ENCODE results near the gene DIAPH2.
"Not testable (repeated sequence)": the region's sequence is repeated elsewhere in the genome, so short reads cannot be mapped to it uniquely, and the experiment has no call there.

The DIAPH2 gene

DNA sequence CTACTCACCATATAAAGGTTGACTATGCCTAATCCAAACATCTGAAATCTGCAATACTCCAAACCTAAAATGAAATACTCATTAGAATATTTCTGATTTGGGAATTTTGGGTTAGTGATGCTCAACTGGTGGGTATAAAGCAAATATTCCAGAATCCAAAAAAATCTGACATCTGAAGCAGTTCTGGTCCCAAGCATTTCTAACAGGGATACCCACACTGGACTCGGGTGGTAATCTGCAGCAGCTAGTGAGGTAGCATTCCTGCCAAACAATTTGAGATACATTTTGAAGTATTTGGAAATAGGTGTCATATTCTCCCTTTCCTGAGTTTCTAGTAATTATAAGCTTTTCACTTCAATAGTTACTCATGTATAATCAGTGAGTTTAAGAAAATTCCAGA lies 149.5 kb downstream of the DIAPH2 start:
- ATAC-seq, result no peak

DNA sequence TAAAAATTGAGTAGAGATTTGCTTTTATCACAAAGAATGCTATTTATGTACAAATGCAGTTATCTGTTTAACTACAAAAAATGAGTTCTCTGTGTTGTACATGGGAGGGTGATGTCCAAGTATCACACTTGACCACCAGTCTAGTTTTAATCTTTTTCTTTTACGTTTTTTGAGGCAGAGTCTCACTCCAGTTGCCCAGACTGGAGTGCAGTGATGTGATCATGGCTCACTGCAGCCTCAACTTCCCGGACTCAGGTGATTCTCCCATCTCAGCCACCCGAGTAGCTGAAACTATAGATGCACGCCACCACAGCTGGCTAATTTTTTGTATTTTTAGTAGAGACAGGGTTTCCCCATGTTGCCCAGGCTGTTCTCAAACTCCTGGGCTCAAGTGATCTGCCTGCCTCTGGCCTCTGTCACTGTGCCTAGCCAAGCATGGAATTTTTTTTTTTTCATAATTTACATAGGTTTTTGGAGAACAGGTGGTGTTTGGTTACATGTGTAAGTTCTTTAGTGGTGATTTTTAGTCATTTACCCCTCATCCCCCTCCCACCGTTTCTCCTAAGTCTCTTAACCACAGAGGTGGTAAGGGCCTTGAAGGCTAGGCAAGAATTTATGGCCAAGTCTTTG lies 151.1 kb downstream of the DIAPH2 start:
- ATAC-seq, result peak in 1 of 2 donors; percentile 17

DNA sequence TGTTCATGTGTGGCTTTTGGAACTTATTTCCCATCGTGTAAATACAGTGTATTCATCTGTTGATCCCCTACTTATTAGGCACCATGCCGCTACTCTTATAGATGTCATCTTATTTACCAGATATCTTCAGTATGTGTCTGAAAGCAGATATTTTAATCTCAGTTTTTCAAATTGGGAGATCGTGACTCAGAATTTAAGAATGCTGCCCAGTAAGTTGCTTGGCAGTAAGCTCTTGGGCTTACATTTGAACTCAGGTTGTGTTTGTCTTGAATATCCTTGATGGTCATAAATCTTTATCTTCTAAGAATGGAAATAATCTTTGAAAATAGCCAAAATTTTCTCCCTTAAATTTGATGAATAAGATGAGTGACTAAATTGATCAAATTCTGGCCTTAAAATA lies 153.2 kb downstream of the DIAPH2 start:
- ATAC-seq, result no peak

DNA sequence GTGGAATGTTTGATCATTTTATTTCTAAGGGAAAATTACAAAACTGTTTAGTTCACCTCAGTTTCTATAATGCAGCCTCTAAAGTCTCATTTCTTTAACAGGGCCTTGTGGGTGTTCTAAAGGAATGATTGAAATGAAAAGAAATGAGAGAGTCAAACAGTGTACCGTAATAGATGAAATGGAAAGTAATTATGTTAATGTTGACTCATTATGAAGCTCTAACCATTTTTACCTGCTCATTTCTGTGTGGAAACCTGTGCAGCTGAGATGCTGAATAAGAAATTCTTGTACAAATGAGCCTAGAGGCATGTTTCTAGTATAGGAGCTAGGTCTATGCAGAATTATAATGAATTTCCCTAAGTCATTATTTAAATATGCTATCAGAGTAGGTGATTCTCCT lies 153.9 kb downstream of the DIAPH2 start:
- no peak for ATAC-seq

DNA sequence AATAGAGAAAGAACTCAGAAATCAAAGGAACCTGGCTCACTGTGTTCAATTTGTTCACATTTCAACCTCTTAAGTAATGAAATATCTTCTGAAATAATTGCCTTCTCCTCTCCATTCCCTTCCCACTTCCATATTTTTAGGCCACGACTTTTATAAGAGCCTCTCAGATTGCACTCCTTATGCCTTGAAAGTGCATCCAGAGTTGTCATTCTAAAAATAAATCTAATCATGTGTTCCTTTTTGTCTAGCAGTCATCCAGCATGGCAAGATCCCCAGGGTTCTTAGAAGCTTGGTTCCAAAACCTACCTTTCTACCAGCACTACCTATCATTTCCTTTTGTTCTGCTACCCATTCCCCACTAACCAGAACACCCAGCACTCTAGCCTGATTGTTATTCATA lies 156.7 kb downstream of the DIAPH2 start:
- ATAC-seq, result no peak

DNA sequence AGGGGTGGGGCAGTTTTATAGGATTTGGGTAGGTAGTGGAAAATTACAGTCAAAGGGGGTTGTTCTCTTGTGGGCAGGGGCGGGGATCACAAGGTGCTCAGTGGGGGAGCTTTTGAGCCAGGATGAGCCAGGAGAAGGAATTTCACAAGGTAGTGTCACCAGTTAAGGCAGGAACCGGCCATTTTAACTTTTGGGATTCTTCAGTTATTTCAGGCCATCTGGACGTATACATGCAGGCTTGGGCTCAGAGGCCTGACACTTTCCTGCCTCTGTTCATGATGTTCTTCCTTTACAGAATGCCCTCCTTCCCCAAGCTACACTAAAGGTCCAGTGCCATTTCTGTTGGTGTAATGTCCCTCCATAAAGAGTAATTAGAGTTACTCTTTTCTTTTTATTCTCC lies 157.2 kb downstream of the DIAPH2 start:
- not testable (repeated sequence) for ATAC-seq

DNA sequence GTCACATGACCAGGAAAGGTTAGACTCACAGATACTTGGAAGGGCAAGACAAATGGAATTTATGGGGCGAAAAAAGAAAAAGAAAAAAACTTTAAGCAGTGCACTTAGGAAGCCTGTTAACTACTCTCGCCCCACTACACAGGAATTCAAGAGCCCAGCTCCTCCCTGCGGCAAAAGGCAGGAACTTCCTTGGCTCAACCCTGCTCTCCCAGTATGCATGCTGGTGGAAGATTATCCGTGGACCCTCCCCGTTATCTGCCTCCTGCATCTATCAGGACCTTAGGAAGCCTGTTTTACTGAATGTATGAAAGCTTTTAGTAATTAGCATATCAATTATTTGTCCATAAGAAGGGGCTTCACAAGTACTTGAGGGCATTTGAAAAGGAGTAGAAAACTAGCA lies 158.9 kb downstream of the DIAPH2 start:
- ATAC-seq, result no peak

DNA sequence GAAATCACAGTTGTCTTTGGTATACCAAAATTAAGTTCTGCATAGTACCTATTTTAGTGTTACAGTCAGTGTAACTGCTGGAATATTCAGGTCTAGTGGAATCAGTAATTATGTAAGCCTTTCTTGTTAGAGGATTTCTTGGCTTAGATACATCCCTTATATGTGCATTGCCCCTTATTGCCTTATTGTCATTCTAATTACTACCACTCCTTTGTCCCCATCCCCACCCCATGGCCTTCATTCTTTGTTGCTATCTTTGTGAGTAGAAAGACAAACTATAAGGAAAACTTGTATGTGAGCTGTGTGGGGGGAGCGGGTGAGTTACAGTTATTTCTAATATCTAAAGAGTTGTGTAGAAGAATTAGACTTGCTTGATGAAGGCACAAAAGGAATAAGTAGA lies 162.2 kb downstream of the DIAPH2 start:
- ATAC-seq, result no peak

DNA sequence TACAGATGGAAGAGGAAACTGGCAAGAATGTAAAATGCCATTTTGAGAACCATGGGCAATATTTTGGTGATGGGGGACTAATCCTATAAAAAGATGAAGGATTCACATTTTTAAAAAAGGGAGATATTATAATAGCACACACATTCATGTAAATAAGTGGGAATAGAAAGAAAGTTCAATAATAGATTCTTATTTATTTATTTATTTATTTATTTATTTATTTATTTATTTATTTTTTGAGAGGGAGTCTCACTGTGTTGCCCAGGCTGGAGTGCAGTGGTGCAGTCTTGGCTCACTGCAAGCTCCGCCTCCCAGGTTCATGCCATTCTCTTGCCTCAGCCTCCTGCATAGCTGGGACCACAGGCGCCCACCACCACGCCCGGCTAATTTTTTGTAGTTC lies 174.8 kb downstream of the DIAPH2 start:
- not testable (repeated sequence) for ATAC-seq

DNA sequence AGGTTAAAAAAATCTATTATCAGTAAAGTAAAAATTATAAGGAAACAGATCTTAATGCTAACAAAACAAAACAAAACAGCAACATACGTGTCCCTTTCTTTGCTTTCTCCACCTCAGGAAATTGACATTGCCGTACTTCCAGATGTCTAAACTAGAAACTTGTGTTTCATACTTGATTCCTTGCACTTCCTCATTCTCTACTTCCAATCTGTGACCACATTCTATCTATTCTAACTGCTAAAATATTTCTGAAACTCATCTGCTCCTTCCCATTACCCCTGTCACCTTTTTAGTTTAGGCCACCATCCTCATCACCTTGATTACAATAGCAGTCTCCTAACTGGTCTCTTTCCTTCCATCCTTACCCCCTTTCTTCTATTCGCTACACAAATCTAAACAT lies 176.6 kb downstream of the DIAPH2 start:
- no peak for ATAC-seq

DNA sequence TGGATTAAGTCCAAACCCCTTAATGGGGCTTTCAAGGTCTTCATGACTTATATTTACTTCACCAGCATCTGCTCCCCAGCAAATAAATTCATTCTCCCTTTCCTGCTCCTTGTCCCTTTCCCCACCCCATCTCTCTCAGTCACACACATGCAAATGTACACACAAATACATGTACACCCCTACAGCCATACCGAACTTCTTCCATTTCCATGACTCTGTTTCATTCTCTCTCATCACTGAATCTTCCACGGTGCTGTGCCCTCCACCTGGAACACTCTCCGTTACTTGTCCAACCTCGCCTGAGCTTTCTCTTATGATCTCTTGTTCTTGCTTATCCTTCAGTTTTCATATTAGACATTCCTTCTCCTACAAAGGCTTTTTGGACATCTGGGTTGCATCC lies 177.0 kb downstream of the DIAPH2 start:
- no peak for ATAC-seq

DNA sequence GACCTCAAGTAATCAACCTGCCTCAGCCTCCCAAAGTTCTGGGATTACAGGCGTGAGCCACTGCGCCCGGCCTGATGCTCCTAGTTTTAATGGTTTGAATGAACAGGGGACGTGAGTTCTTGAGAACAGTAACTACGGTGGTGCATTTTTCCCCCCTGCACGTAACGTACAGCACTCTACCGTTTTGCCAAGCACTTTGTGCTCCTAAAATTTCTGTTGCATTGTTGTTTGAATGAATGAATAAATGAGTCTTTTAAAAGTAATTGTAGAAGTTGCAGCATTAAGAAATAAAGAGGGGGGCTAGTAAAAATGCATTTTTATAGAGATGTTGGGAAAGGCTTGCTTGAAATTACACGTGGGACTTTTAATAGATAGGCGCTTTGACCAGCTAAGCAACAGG lies 199.0 kb downstream of the DIAPH2 start, which contains the start of gene RPA4:
Gene RPA4 (plus strand): TSS at position 301 of the 400 bp plus-strand sequence. CDS start 403 bp downstream, outside the sequence.
- ATAC-seq, result no peak

DNA sequence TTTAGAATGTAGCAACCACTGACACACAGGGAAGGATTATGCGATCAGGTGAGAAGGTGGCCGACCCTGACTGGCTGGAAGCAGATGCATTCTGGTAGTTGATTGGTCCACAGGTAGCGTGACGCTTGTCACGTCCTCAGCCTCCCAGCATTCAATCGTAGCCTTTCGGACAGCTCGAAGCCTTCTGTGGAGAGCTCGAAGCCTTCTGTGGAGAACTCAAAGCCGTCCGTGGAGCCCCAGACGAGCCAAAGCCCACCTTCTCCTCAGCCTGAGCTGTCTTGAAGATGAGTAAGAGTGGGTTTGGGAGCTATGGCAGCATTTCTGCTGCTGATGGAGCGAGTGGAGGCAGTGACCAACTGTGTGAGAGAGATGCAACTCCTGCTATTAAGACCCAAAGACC lies 199.4 kb downstream of the DIAPH2 start:
- no peak for ATAC-seq

DNA sequence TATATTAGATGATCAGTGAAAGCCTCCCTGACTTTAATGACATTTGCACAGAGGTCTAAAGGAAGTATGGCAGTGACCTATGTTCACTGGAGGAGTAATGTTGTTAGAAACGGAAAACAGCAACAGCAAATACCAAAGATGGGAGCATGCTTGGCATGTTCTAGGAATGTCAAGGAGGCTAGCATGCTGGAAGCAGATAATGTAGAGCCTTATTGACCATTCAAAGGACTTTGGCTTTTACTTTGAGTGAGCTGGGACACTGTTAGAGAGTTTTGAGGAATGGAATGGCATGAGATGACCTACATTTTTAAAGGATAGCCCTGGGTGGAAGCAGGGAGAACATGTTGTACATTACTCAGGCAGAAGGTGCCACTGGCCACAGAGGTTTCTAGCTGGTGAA lies 205.1 kb downstream of the DIAPH2 start:
- ATAC-seq, result no peak

DNA sequence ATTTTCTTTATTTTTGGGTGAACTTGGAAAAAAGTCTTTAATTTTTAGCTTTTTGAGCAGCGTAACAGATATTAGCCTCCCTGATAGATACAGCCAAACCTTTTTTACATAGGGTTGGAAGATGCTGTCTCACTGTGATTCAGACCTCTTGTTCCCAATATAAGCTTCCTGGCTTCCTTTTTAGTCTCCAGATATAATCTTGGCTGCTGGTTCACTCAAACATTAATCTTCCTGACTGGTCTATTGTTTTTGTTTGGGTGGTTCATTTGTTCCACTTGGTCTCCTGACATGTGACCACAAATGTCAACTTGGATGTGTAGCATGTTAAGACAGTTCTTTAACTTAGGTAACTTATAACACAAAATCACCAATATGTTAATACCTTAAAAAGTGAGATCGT lies 222.1 kb downstream of the DIAPH2 start:
- no peak for ATAC-seq

DNA sequence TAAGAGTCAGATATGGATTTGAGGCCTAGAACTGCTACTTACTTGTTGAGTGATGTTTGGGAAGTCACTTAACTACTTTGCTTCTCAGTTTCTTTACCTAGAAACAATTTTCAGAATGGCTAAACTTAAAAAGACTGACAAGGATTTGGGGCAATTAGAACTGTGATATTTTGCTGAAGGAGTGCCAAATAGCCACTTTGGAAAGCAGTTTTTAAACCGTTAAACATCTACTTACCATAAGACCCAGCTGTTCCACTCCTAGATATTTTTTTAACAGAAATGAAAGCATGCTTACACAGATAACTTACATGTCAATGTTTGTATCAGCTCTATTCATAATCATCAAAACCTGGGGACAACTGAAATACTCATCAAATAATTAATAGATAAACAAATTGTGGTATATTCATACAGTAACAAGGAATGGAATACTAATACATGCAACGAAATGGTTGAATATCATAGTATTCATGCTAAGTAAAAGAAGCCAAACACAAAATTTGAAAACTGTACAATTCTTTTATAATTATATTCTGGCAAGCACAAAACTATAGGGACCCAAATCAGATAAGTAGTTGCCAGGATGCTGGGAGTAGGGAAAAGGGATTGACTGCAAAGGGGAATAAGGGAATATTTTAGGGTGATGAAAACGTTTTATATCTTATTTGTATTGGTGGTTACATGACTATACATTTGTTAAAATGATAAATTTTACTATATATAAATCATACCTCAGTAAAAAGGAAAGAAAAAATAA lies 223.1 kb downstream of the DIAPH2 start:
- ATAC-seq, result no peak

DNA sequence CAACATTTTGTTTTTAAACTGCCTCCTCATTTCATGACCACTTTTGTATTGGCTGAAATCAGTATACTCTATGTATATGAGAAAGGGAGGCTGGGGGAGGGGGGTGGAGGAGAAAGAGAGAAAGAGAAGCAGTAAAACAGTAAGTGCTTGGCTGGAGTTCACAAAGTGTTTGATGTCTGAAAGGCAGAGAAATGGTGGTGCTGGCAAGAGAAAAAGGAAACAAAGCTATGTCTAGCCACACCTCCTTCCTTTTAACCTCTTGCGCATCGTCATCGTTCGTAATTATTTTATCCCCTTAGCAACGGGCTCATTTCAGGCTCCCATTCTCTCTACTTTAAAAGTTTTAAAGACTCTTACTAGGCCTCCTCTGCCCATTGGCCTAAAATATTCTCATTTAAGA lies 224.6 kb downstream of the DIAPH2 start:
- peak; percentile 24 to 25 for ATAC-seq

DNA sequence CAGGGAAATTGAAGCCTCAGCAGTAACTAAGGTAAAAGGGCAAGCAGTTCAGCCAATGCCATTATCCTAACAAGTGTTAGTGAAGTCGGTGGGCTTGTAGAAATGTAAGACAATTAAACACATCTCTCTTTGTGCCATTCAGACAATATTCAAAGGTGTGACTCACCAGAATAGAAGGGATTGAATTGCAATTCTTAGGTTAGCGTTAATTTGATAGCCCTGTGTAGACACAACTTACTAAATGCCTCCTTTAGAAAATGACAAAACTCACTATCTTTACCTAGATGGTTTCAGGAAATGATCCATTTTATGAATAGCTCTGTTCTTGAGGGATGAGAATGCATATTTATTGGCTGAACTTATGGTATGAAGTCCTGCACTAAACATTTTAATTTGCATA lies 234.2 kb downstream of the DIAPH2 start:
- no peak for ATAC-seq

DNA sequence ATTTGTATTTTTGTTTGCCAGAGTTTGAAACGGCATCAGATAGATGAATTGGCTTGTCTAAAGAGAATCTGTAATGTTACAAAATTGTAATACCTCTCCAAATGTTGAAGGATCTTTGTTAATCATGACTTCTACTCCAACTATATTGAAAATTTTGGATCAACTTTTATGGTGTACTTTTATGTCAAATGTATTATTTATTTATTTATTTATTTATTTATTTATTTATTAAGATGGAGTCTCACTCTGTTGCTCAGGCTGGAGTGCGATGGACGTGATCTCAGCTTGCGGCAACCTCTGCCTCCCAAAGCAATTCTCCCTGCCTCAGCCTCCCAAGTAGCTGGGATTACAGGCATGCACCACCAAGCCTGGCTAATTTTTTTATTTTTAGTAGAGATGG lies 235.0 kb downstream of the DIAPH2 start:
- no peak for ATAC-seq

DNA sequence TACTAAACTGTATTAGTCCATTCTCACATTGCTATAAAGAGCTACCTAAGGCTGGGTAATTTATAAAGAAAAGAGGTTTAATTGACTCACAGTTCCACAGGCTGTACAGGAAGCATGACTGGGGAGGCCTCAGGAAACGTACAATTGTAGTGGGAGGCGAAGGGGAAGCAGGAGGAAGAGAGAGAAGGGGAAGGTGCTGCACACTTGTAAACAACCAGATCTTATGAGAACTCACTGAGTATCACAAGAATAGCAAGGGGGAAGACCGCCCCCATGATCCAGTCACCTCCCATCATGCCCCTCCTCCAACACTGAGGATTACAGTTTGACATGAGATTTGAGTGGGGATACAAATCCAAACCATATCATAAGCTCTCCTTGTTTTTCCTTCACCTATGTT lies 239.9 kb downstream of the DIAPH2 start:
- no peak for ATAC-seq

DNA sequence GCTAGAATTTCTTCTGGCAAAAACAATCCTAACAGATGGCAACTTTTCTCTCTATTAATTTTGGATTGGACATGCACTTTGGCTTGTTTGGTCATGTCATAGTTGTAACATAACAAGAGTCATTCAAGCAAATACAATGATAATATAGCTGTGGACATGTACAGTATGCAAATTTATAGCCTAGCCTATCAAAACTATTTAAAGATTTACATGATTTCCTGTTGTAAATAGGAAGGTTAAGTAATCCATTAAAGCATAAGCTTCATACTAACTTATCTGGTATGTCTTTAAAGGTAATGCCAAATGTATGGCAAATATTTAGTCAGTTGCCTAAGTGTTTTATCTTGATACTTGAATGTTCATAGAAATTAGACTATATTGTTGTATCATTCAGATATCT lies 244.4 kb downstream of the DIAPH2 start:
- ATAC-seq, result no peak

DNA sequence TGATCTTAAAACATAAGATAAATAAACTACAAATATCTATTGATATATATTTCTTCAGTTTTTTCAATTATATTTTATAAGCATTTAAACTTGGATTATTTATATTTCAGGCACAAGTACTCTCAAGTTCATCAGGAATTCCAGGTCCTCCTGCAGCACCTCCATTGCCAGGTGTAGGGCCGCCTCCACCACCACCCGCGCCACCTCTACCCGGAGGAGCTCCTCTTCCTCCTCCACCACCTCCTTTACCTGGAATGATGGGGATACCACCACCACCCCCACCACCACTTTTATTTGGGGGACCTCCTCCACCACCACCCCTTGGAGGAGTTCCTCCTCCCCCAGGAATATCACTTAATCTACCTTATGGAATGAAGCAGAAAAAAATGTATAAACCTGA lies 273.1 kb downstream of the DIAPH2 start:
- ATAC-seq, result no peak

DNA sequence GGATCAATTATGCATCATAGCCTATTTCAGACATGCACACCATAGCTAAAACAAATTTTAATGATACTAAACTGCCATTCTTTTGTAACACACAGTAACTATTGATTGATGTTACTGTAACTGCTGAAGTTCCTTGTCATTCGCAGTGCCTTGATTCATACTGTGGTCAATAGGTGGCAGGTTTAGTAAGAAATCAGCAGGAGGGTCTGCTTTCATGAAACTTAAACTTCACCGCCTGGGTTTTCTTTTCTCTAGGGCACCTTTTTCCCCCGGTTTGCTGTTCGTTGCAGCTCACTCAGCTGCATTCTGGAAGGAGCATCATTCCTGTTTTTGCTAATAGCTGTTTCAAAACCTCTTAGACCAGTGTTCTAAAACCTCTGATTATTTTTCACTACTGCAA lies 287.2 kb downstream of the DIAPH2 start:
- ATAC-seq, result no peak

DNA sequence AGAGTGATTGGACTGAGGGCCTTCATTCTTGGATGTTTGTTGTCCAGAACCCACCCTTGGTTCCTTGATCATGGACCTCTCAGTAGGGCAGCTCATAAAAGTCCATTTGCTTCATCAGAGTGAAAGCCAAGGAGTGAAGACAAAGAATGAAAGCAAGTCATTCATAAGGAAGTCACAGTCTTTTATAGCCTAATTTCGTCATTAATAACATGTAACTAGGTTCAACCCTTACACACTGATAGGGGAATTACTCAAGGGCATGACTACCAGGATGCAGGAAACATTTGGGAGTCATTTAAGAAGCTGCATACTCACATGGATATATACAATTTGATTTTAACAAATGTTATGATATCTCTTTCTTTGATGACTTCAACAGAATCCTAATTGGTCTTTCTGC lies 294.3 kb downstream of the DIAPH2 start:
- no peak for ATAC-seq

DNA sequence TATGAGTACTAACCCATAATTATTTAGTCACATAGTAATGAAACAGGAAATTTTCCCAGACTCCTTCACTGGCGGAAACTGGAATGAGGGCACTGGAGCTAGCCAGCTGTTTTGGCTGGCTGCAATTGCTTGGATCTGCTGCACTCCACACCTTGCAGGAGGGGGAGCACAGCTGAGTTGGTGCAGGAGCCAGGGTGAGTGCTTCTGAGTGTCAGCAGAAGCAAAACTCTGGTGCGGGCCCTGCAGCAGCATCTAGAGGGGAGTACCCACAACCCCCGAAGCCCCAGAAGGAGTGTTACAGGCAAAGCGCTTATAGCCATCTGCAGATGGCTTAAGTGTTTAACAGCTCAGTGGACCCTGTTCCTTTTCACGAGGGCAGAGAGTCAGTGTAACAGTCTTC lies 295.1 kb downstream of the DIAPH2 start:
- ATAC-seq, result no peak
